WTC11 (cell line): ENCODE results near the gene BAIAP2. TPM values are rescaled to one million over a fixed set of nuclear protein-coding genes. Genes with fewer than 3 reads are reported as not detected.

Experiments
- ATAC-seq: fragments of 200-7000 bp; cut with Tn5 transposase; 2 replicates; pipeline ENCODE4 v1.10.0; 2021; ENCODE audit warnings: mild to moderate bottlenecking, moderate library complexity
- CTCF ChIA-PET: fragments of 300-600 bp; sonication (Branson Sonifier 250); formaldehyde crosslinking; loops from one replicate; lab custom pipeline; 2021; ENCODE audit warnings: antibody characterized with exemption; lab: Charles Lee
- POLR2A ChIA-PET: fragments of 350-600 bp; sonication (Branson Sonifier 250); formaldehyde crosslinking; loops from one replicate; lab custom pipeline; 2021; ENCODE audit warnings: antibody characterized with exemption; lab: Charles Lee
- DNase-seq: peaks from one replicate; pipeline ENCODE4 v3.0.0; 2021; ENCODE audit warnings: low spot score
- H3K27ac Mint-ChIP-seq: 2 replicates; pipeline ENCODE4 v1.8.0; 2021; ENCODE audit warnings: mixed read lengths
- H3K27me3 Mint-ChIP-seq: 2 replicates; pipeline ENCODE4 v1.8.0; 2021; ENCODE audit warnings: low read depth, mild to moderate bottlenecking, moderate library complexity, mixed read lengths
- H3K36me3 Mint-ChIP-seq: 2 replicates; pipeline ENCODE4 v1.8.0; 2021; ENCODE audit warnings: mixed read lengths
- H3K4me1 Mint-ChIP-seq: 2 replicates; pipeline ENCODE4 v1.8.0; 2022; ENCODE audit warnings: mixed read lengths
- H3K4me3 Mint-ChIP-seq: 2 replicates; pipeline ENCODE4 v1.8.0; 2021; ENCODE audit warnings: mild to moderate bottlenecking, moderate library complexity, mixed read lengths
- H3K9me3 Mint-ChIP-seq: 2 replicates; pipeline ENCODE4 v1.8.0; 2021; ENCODE audit warnings: mixed read lengths
- AR ChIP-seq: fragments of 250-450 bp; sonication (Bioruptor Pico); IDR thresholded peaks from 2 replicates; pipeline ENCODE4 v1.9.0; 2021; ENCODE audit warnings: mild to moderate bottlenecking
- ATF3 ChIP-seq: sonication (generic); formaldehyde crosslinking; conservative IDR thresholded peaks from 2 replicates; pipeline ENCODE4 v1.8.1; 2022; ENCODE audit warnings: mild to moderate bottlenecking, missing genetic modification reagents
- EMX1 ChIP-seq: fragments of 250-450 bp; sonication (Bioruptor Pico); IDR thresholded peaks from 2 replicates; pipeline ENCODE4 v1.8.0; 2021; ENCODE audit warnings: mild to moderate bottlenecking
- ERG ChIP-seq: fragments of 250-450 bp; sonication (Bioruptor Pico); IDR thresholded peaks from 2 replicates; pipeline ENCODE4 v1.8.0; 2021; ENCODE audit warnings: mild to moderate bottlenecking
- ESRRA ChIP-seq: sonication (generic); formaldehyde crosslinking; IDR thresholded peaks from 2 replicates; pipeline ENCODE4 v1.8.1; 2022; ENCODE audit warnings: mild to moderate bottlenecking, missing genetic modification reagents, borderline replicate concordance
- GABPB1 ChIP-seq: sonication (generic); formaldehyde crosslinking; IDR thresholded peaks from 2 replicates; pipeline ENCODE4 v1.8.1; 2023; ENCODE audit warnings: mild to moderate bottlenecking, missing genetic modification reagents
- NR3C1 ChIP-seq: sonication (generic); formaldehyde crosslinking; conservative IDR thresholded peaks from 2 replicates; pipeline ENCODE4 v1.8.1; 2023; ENCODE audit warnings: low read depth, mild to moderate bottlenecking, missing genetic modification reagents
- PRDM15 ChIP-seq: sonication (generic); formaldehyde crosslinking; IDR thresholded peaks from 2 replicates; pipeline ENCODE4 v1.8.0; 2022; ENCODE audit warnings: missing genetic modification reagents
- PREB ChIP-seq: sonication (generic); formaldehyde crosslinking; IDR thresholded peaks from 2 replicates; pipeline ENCODE4 v1.8.1; 2022; ENCODE audit warnings: mild to moderate bottlenecking, missing genetic modification reagents, moderate library complexity, borderline replicate concordance
- RELA ChIP-seq: sonication (generic); formaldehyde crosslinking; IDR thresholded peaks from 2 replicates; pipeline ENCODE4 v1.8.1; 2022; ENCODE audit warnings: missing genetic modification reagents, mild to moderate bottlenecking, borderline replicate concordance
- RORB ChIP-seq: fragments of 250-450 bp; sonication (Bioruptor Pico); IDR thresholded peaks from 2 replicates; pipeline ENCODE4 v1.9.0; 2021; ENCODE audit warnings: mild to moderate bottlenecking
- ZNF219 ChIP-seq: sonication (generic); formaldehyde crosslinking; IDR thresholded peaks from 2 replicates; pipeline ENCODE4 v1.8.0; 2023; ENCODE audit warnings: missing genetic modification reagents, mild to moderate bottlenecking, borderline replicate concordance
- ZNF263 ChIP-seq: sonication (generic); formaldehyde crosslinking; IDR thresholded peaks from 2 replicates; pipeline ENCODE4 v1.8.1; 2022; ENCODE audit warnings: low read depth, mild to moderate bottlenecking, moderate library complexity, missing genetic modification reagents
- total RNA-seq: library from RNA; stranded (reverse); gene quantifications from 3 replicates; pipeline ENCODE4 v1.2.3, GENCODE V29; 2021

BAIAP2 gene
- total RNA-seq, 1 experiment from 2014 or later = 20.7 TPM

GRCh38 chr17:81035521-81036196, 708 bp downstream of the BAIAP2 start:
- no peak for DNase-seq
- POLR2A ChIA-PET = interaction anchor here (0.8 to 1.3 kb wide), 2 partner anchors 12 to 47 kb away, joined by 3 read pairs; no protein-coding TSS in a partner anchor
- Mint-ChIP-seq H3K27me3 (peaks cover 25% of the 10 kb centered on the region), H3K36me3 (no peaks in the 10 kb centered on the region; the same call in 1 of the 2 replicates), H3K27ac (no peak overlapping the region; the same call in 1 of the 2 replicates), H3K9me3 (no peaks in the 10 kb centered on the region), H3K4me1 (peaks cover 23% of the 10 kb centered on the region), H3K4me3 (peak overlapping the region; percentile 82)
- no peak for ATAC-seq
- TF ChIP-seq ATF3 (CRISPR knock-in tag) = no peak
- TF ChIP-seq NR3C1 (CRISPR knock-in tag) = no peak
- no peak for TF ChIP-seq ESRRA (CRISPR knock-in tag)
- TF ChIP-seq ZNF219 (CRISPR knock-in tag) = no peak
- TF ChIP-seq ZNF263 (CRISPR knock-in tag) = no peak
- CTCF ChIA-PET = interaction anchor here (0.6 to 1.9 kb wide), 5 partner anchors 10 to 109 kb away, joined by 3 to 6 read pairs (median 4); no protein-coding TSS in a partner anchor

GRCh38 chr17:81036197-81036941, 1.4 kb downstream of the BAIAP2 start:
- peak overlapping the region; percentile 82 for H3K4me3 Mint-ChIP-seq
- H3K36me3 Mint-ChIP-seq = no peaks in the 10 kb centered on the region; the same call in 1 of the 2 replicates
- no peak for ATAC-seq
- H3K4me1 Mint-ChIP-seq = peaks cover 23% of the 10 kb centered on the region
- DNase-seq = no peak
- H3K27me3 Mint-ChIP-seq = peaks cover 25% of the 10 kb centered on the region
- TF ChIP-seq ERG (no peak), AR (CRISPR knock-in tag) (no peak), GABPB1 (CRISPR knock-in tag) (no peak), PREB (no peak), EMX1 (CRISPR knock-in tag) (no peak), PRDM15 (CRISPR knock-in tag) (no peak), RELA (CRISPR knock-in tag) (no peak), RORB (CRISPR knock-in tag) (no peak)
- CTCF ChIA-PET = interaction anchor here (0.6 to 2.2 kb wide), 5 partner anchors 11 to 109 kb away, joined by 3 to 13 read pairs (median 4); no protein-coding TSS in a partner anchor
- no peak overlapping the region for H3K27ac Mint-ChIP-seq
- H3K9me3 Mint-ChIP-seq = no peaks in the 10 kb centered on the region
- POLR2A ChIA-PET = interaction anchor here (1.3 kb wide), 1 partner anchor 47 kb away, joined by 3 read pairs; no protein-coding TSS in a partner anchor
